ENCODE data around the gene ZDHHC11B.

DNA sequence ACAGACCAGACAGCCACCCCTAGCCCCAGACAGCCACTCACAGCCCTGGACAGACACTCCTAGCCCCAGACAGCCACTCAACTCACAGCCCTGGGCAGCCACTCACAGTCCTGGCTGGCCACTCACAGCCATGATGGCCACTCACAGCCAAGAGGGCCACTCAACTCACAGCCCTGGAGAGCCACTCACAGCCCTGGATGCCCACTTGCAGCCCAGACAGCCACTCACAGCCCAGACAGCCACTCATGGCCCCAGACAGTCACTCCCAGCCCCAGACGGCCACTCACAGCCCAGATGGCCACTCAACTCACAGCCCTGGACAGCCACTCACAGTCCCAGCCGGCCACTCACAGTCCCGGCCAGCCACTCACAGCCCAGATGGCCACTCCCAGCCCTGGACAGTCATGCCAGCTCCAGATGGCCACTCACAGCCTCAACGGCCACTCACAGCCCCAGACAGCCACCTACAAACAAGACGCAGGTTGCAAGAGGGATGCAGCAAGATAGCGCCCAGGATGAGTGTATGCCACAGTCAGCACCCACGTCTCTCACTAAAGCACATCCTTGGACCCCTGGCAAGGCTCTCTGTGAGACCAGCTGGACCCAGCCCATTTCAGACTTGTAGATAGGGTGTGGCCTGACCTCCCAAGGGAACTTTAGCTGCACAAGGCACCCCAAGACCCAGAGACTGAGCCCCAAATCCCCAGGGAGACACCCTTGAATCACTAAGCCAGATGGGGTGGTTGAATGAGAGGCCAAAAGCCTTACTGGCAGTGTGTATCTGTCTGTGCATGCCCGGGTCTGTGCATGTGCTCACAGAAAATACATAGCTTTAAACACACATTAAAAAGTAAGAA is 22.4 kb downstream of the ZDHHC11B start:
- TF ChIP-seq CTCF (IDR thresholded peaks at IDR 0.05): no peak
- no peak for TF ChIP-seq EZH2 (IDR thresholded peaks at IDR 0.05)
- TF ChIP-seq EZH2phosphoT487 (IDR thresholded peaks at IDR 0.05): no peak

All from neural progenitor cell (in vitro differentiated cells).